CD4-positive, alpha-beta T cell treated with Interleukin-17A for 4 hours (primary cell): ENCODE results near the gene COG7.
A peak's percentile ranks its signal among the peaks of the same experiment; 100 is the strongest.
"Not testable (repeated sequence)": the region's sequence is repeated elsewhere in the genome, so short reads cannot be mapped to it uniquely, and the experiment has no call there.

Experiments
- DNase-seq: peaks from one replicate; pipeline ENCODE4 v3.0.0-alpha.2; 2020; ENCODE audit warnings: mixed read lengths

COG7 gene

DNA sequence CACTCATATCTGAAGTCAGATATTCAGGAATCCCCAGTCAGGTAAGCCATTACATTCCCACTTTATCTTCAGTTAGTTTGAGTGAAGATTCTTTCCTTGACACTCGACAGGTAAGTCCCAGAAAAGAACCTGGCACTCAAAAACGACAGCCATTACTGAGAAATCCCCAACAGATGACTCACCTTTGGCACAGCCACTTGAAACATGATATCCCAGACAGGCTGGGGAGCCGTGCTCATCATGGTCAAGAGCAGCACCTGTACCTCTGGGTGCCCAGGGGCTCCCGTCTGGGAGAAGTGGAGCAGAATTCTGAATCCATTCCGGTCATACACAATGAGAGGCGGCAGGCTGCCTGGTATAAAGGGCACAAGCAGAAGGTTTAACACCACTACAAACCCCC, 16.8 kb upstream of the COG7 start:
- no peak for DNase-seq

DNA sequence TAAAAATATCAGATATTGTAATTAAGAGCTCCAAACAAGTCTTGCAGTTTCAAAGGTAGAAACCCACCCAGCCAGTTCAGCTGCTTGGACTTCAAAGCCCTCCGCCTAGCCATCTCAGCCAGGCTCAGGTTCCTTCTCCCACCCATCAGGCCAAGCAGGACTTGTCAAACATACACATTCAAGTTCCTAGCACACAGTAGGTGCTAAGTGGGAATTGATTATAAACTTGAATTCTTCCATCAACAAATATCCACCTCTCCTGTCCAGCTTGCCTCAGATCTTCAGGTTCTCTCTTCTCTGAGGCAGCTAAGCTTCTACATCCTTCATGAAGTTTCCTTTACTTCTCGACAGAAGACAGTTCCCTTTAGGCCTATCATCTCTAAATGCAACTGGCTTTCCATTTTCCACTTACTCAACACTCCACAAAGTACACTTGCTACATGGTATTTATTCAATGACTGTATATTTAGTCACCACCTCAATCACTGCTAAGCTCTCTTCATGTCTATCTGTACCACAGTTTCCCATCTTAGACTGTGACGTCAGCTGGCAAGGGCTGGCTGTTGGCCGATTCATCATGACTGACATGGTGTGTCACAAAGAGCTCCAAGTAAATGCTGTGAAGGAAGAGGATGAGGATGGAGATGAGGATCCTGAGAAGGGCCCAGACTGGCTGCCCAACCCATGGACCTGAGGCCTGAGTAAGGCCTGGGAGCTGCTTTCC, 13.3 kb upstream of the COG7 start:
- DNase-seq = no peak

DNA sequence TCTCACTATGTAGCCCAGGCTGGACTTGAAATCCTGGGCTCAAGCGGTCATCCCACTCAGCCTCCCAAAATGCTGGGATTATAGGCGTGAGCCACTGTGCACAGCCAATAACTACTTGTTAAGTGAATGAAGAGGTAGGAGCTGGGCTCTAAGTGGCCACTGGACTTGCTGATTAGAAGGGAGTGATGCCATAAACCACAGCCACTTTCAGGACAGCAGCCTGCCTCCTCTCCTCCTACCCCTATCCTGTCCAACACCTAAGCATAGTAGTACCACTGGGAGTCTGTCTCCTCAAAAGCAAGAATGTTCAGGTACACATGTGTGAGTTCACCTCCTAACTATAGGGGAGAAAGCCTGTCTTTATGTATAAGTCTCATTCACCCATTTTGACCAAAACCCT, 12.2 kb upstream of the COG7 start:
- DNase-seq = no peak

DNA sequence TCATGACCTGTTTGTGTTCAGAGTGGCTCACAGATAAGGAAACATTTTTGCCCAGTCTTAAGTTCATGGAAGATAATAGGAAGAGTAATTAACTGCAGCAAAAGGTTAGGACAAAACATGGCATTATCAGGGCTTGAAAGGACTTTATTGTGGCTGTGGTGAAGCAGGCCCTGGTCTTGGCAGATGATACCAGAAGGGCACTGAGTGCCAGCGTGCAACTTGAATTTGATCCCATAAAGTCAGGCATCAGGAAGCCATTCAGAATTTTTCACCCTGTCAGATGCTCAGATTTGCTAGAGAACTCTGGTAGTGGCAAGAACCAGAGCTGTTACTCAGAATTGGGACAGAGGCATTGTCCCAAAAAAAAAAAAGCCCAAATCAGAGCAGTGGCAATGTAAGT, 11.2 kb upstream of the COG7 start:
- DNase-seq = no peak

DNA sequence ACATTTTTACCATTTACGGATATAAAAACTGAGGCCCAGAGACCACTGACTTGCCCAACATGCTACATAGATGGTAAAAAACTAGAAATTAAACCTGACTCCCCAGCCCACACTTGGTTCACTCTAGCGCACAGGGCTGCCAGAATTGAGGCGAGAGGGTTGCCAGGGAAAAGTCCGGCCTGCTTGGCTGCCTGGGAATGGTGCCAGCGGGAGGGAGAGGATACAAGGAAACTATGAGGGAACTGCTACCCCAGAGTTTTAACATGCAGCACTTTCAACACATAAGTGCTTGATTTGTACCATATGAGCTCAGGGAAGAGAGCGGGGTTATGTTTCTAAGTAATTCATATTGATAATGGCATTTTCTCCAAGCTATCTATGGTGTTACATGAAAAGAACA, 10.0 kb upstream of the COG7 start:
- DNase-seq = not testable (repeated sequence)

DNA sequence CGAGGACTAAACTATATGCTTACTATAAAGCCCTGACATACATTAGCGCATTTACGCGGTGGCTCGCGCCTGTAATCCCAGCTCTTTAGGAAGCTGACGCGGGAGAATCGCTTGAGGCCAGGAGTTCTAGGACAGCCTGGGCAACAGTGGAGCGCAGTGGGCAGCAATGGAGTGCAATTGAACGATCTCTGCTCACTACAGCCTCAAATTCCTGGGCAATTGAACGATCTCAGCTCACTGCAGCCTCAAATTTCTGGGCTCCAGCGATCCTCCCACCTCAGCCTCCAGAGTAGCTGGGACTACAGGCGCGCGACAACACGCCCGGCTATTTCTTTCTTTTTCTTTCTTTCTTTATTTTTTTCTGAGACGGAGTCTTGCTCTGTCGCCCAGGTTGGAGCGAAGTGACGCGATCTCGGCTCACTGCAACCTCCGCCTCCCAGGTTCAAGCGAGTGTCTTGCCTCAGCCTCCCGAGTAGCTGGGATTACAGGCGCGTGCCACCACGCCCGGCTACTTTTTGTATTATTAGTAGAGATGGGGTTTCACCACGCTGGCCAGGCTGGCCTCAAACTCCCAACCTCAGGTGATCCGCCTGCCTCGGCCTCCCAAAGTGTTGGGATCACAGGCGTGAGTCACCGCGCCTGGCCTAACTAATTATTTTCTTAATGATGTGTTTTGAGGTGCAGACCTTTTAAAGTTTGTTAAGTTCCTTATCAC, 506 bp upstream of the COG7 start:
- DNase-seq = no peak

DNA sequence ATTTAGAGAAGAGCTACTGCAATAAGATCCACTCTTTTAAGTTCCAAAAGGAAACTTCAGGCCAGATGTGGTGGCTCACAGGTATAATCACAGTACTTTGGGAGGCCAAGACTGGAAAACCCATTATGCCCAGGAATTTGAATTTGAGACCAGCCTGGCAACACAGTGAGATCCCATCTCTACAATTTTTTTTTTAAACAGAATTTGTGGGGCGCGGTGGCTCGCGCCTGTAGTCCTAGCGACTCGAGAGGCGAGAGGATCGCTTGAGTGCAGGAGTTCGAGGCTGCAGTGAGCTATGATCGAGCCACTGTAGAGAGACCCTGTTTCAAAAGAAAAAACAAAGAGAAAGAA, 793 bp downstream of the COG7 start:
- no peak for DNase-seq

DNA sequence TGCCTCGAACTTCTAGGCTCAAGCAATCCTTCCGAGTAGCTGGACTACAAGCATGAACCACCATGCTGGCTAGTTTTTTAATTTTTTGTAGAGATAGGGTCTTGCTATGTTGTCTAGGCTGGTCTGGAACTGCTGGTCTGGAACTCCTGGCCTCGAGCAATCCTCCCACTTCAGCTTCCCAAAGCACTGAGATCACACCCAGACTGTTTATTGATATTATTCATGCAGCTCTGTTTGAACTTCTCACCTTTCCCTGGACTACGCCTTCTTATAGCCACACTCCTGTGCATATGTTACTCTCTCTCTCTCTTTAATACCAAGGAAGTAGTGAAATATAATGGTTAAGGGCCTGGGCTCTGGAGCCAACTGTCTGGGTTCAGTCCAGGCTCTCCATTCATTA, 4.6 kb downstream of the COG7 start:
- DNase-seq = no peak

DNA sequence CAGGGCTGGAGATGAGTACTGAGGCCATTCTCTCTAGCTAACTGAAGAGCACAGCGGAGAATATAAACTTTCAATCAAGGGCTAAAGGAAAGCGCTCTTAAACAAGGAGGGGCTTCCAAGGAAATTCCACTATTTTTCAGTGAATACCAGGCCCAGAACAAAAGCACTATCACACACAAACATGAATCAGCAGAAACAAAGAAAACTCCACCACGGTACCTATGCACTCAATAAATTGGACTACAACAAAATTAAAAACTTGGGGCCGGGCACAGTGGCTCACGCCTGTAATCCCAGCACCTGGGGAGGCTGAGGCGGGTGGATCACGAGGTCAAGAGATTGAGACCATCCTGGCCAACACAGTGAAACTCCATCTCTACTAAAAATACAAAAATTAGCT, 15.4 kb downstream of the COG7 start:
- not testable (repeated sequence) for DNase-seq

DNA sequence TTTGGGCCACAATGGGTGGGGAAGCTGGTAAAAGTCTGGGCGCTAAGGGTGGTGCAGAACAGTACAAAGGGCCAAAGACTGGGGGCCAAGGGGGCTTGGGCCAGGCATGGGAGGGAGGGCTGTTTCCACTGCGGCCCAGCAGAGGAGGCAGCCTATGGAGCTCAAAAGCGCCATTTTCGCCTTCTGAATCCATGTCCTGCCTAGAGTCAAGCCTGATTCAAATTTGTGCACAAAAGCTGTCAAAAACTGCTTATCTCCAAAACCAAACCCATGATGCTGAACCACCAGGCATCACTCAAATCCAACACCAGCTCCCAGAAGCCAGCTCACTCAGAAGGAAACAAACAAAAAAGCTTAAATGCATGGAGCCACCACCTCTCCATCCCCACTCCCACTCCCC, 16.0 kb downstream of the COG7 start:
- DNase-seq = no peak

DNA sequence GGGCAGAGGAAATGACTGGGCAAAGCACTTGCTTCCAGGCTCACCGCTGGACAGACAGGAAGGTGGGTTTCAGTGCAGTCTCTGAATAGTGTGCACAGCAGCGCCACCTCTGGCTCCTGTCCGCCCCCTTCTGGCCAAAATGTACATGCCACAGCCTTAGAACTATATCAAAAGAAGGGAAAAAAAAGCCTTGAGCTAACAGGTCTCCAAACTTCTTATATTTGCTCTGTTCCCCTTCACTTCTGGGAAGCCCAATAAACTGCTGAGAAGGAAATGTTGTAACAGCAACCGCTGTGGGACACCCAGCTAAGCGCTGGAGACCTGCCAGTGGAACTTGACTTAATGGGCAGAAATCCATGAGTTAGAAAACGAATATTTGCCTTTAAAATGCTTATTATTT, 17.5 kb downstream of the COG7 start:
- DNase-seq = peak; percentile 72

DNA sequence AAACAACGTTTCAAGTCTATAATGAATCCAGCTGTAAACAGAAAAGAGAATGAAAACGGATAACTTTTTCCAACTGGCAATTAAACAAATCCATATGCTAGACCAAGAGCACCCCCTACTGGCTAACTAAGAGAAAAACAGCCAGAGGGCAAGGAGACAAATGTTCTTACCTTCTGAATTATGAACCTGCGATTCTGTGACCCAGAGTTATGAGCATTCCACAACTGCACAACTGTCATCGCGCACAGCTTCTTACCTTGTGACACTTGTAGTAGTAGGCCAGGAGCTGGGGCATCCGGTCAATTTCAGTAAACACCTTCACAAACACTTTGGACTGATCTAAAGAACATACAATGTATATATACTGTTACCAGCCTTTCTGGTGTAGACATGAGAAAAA, 18.6 kb downstream of the COG7 start:
- peak; percentile 7 for DNase-seq

DNA sequence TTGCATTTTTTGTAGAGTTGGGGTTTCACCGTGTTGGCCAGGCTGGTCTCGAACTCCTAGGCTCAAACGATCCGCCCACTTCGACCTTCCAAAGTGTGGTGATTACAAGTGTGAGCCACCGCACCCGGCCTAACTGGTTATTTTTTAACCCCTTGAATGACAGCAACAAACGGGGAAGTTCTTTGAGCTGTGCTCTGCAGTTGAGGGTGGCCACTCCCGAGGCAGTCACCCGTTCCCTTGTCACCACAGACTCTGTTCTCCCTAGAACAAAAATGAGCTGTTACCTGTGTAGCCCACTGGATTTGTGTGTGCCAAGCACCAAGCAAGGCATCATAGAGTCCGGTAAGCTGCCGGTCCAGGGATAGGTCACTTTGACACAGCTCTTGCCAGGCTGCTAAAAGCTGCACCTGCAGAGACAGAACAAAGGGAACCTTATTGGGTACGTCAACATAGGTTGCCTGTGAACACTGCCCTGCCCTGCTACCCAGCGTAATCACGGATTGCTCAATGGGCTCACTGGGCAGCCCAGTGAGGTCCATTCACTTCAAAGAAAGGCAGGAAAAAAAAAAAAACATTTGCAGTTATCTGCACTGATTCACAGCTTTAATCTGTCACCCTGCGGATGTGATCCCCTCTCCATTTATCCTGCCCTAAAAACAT, 19.6 kb downstream of the COG7 start:
- no peak for DNase-seq

DNA sequence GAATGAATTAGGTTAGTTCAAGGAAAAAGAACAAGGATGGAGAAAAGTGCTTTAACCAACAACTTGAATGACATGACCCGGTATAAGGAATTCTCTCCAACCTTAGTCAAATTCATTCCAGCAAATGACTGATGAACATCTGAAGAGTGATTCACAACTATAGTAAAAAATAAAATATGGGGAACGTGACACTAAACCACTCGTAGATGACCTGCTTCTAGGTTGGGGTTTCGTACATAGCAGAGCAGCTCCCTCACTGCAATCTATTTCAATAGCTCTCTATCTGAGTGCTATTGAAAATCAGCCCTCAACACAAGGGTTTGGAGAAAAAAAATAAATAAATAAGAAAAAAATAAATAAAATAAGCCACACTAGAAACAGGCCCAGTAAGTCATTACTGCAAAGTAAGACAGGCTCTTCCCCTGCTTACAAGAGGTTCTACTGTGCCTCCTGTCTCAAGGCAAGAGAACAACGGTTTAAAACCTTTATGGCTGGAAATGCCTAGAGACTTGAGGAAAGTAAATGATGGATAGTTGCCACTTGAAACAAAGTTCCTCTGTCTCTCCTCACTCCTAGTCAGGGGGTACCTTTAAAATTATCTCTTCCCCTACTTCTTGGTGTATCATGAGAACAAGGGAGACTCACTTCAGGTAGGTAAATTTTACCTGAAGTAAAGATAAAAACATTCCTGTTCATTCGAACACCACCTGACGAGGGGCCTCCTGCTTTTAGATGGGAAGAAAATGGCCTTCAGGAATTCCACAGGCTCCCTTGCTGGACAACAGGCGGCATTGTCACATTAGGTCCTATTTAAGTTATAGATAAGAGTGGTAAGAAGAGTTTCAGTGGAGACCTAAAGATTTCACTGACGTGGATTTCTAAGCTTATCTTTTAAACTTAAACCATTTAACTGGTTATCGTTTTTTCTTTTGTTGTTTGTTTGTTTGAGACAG, 20.5 kb downstream of the COG7 start:
- DNase-seq = no peak

DNA sequence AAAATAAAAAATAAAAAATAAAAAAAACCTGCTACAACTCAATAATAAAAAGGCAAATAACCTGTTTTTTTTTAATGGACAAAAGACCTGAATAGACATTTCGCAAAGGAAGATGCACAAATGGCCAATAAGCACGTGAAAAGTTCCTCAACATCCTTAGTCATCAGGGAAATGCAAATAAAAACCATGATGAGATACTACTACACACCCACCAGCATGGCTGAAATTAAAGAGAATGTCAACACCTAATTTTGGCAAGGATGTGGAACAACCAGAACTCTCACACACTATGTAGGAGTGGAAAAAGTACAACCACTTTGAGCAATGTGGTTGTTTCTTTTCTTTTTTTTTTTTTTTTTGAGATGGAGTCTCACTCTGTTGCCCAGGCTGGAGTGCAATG, 24.6 kb downstream of the COG7 start:
- no peak for DNase-seq

DNA sequence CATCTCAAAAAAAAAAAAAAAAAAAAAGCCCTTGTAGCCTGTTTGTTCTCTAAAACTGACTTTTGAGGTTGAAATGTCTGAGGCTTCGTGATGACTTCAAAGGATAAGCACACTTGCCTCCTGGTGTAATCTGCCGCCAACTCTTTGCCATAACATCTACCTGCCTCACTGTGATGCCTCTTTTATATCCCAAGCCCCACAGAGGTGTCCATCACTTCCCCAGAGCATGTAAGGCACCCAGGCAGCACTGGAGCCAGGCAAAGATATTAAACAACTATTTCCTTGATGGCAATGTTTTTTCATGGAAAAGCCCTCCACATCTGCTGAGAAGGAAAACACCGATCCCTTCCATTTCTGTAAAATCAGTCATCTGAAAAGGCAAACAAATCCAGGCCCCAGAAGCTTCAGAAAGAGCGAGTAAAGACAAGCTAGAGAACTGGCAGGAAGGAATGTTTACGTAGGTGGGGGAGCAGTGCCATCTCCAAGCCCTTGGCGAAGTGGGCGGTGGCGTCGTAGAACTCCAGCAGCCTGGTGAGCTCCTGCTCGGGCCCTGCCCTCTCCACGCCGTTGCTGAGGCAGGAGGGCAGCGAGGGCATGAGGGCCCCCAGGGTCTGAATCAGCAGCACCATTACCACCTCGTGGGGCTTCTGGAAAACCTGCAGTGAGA, 28.6 kb downstream of the COG7 start:
- DNase-seq = no peak

DNA sequence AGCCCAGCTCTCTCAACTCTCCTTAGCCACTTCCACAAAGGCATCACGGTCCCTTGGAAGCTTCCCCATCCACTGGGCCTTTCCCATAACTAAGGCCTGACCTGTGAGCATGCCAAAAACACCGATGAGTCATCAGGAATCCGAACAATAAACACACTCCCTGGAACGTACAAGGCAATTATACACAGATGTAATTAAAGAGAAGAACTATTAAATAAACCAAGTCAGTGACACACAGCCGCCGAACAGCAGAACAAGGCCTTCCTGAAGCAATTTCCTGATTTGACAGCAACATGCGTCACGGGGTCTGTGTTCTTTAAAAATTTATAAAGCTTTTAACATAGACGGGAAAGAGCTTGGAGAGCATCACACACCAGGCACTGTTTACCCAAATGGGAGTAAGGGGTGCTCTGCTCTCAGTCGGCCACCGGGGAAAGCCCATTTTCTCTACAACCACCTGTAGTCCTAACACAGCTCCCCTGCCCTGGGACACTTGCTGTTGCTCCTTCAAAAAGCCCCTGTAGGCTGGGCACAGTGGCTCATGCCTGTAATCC, 29.4 kb downstream of the COG7 start:
- no peak for DNase-seq

DNA sequence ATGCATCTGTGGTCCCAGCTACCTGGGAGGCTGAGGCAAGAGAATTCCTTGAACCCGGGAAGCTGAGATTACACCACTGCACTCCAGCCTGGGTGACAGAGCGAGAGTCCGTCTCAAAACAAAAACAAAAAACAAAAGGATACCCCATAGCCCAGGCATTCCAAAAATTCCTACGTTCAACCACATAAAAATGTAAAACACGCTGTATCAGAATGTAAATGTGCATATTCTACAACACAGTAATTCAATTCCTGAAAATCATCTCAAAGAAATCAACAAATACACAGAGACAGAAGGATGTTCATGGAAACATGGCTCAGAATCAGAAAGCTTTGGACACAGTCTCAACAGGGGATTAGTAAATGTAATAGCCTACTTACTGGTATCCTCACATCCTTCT, 33.0 kb downstream of the COG7 start:
- no peak for DNase-seq

DNA sequence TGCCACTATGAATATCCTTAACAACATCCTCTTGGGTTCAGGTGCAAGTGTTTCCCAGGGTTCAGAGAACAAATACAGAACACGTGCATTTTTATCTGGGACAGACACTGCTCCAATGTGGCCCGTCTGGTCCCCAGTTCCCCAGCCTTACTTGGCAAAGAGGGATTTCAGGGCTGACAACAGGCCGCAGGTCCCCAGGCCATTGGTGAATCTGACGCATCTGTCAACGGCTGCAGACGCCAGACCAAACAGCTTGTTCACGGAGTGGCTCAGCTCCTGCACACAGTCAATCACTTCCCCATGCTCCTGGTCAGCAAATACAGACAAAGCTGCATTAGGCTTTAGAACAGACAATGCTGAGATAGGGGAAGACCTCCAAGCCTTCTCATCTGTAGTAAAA, 36.2 kb downstream of the COG7 start:
- no peak for DNase-seq

DNA sequence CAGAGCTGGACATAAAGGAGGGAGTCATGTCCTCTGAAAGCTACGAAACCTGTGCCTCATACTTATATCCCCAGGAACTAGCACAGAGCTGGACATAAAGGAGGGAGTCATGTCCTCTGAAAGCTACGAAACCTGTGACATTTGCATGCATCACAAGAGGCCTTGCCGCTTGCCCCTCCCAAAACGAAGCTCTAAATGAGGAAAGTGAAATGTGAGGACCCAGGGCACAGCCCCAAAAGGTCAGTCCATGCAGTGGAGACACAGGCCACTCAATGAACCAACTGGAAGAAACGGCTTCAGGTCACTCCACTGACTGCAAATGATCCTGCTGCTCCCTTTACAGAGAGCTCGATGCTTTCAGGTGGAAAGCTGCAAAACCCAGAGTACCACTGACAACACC, 38.3 kb downstream of the COG7 start:
- DNase-seq = no peak

DNA sequence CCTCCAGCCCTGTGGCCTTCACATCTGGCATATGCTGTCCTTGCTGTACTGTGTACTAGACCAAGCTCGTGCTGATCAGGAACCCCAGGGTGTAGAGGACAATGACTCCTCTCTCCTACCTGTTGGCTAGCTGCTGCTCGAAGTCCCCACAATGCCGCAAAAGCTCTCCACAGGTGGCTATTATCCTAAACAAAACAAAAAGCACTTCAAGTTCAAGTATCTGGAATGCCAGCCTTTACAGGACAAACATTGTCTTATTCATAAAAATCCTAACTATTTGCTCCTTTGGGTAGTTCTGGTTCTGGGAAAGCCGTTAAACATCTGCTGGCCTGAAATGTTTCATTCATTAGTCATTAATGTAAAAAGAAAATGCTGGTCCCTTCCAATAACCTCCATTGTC, 42.8 kb downstream of the COG7 start:
- no peak for DNase-seq

DNA sequence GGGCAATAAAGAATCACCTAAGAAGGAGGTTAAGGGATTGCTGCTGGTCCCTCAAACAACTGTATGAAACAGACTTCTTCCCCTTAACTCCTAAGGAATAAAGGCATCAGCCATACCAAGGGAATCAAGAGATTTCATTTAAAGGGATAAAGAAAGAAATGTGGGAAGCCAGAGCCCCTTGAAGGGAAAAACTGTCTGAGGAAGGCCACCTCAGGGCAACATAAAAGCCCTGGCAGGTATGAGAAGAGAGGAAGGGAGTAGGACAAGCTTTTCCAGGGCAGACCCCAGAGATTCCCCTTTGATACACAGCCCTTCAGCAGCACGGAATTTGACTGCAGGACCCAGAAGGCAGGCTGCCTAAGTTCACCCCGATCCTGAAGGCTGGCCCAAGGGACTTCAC, 43.5 kb downstream of the COG7 start:
- no peak for DNase-seq
